ENCODE measurements around the gene LETMD1.

DNA sequence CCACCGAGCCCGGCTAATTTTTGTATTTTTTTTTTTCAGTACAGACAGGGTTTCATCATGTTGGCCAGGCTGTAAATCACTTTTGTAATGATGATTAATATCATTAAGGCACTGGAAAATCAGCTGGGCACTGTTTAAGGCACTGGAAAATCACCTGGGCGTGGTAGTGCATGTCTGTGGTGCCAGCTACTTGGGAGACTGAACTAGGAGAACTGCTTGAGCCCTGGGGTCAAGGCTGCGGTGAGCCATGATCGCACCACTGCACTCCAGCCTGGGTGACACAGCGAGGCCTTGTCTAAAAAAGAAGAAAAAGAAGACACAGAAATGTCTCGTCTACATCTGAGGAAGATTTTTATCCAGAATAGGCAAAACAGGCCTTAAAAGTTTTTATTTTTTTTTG, 34.7 kb upstream of the LETMD1 start:
- TF ChIP-seq, protein P1, sequence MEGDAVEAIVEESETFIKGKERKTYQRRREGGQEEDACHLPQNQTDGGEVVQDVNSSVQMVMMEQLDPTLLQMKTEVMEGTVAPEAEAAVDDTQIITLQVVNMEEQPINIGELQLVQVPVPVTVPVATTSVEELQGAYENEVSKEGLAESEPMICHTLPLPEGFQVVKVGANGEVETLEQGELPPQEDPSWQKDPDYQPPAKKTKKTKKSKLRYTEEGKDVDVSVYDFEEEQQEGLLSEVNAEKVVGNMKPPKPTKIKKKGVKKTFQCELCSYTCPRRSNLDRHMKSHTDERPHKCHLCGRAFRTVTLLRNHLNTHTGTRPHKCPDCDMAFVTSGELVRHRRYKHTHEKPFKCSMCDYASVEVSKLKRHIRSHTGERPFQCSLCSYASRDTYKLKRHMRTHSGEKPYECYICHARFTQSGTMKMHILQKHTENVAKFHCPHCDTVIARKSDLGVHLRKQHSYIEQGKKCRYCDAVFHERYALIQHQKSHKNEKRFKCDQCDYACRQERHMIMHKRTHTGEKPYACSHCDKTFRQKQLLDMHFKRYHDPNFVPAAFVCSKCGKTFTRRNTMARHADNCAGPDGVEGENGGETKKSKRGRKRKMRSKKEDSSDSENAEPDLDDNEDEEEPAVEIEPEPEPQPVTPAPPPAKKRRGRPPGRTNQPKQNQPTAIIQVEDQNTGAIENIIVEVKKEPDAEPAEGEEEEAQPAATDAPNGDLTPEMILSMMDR (IDR thresholded peaks at IDR 0.05), result no peak
- TF ChIP-seq POLR2A (IDR thresholded peaks at IDR 0.05), result no peak
